ENCODE measurements around the gene EDC4. TPM values are rescaled to one million over a fixed set of nuclear protein-coding genes. Genes with fewer than 3 reads are reported as not detected.

The EDC4 gene
- total RNA-seq, 3 donors from 2014 or later, result 58.3 to 82.0 (median 64.6) TPM

DNA sequence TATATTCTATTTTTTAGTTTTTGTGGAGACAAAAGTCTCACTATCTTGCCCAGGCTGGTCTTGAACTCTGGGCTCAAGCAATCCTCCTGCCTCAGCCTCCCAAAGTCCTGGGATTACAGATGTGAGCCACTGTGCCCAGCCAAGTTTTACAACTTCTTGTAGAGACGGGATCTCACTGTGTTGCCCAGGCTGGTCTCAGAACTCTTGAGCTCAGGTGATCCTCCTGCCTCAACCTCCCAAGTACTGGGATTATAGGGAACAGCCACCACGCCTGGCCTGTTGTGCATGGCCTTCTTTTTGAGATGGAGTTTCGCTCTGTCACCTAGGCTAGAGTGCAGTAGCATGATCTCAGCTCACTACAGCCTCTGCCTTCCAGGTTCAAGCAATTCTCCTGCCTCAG lies 19.2 kb upstream of the EDC4 start:
- Histone ChIP-seq H3K36me3 (ENCODE audit: low read depth) (no peaks in the 10 kb centered on the region), H3K4me3 (no peak overlapping the region), H3K9me3 (no peaks in the 10 kb centered on the region), H3K4me1 (ENCODE audit: low read depth) (peaks cover 23% of the 10 kb centered on the region)
- ATAC-seq (no peak), DNase-seq (no peak)
- intact Hi-C loops (cut with DNase I, micrococcal nuclease), result no loop called here
- TF ChIP-seq, protein P1, sequence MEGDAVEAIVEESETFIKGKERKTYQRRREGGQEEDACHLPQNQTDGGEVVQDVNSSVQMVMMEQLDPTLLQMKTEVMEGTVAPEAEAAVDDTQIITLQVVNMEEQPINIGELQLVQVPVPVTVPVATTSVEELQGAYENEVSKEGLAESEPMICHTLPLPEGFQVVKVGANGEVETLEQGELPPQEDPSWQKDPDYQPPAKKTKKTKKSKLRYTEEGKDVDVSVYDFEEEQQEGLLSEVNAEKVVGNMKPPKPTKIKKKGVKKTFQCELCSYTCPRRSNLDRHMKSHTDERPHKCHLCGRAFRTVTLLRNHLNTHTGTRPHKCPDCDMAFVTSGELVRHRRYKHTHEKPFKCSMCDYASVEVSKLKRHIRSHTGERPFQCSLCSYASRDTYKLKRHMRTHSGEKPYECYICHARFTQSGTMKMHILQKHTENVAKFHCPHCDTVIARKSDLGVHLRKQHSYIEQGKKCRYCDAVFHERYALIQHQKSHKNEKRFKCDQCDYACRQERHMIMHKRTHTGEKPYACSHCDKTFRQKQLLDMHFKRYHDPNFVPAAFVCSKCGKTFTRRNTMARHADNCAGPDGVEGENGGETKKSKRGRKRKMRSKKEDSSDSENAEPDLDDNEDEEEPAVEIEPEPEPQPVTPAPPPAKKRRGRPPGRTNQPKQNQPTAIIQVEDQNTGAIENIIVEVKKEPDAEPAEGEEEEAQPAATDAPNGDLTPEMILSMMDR (IDR thresholded peaks at IDR 0.05), result no peak

DNA sequence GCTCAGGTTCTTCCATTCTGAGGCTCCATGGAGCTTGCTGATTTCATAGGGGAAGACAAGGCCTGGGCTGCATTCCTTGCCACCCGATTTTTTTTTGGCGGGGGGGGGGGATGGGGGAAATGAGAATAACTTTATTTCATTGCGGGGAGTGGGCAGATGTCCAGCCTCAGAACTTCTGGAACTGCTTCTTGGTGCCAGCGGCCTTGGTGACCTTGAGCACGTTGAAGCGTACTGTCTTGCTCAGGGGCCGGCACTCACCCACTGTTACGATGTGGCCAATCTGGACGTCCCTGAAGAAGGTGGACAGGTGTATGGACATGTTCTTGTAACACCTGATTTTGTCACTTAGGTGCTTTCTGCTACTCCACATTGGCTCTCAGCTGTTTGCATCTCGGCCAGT lies 17.1 kb upstream of the EDC4 start:
- Histone ChIP-seq H3K36me3 (ENCODE audit: low read depth) (no peaks in the 10 kb centered on the region), H3K9me3 (no peaks in the 10 kb centered on the region), H3K4me1 (ENCODE audit: low read depth) (peaks cover 24% of the 10 kb centered on the region), H3K4me3 (no peak overlapping the region)
- TF ChIP-seq, protein P1 (IDR thresholded peaks at IDR 0.05), result no peak
- intact Hi-C loops (cut with DNase I, micrococcal nuclease), result no loop called here
- ATAC-seq, result no peak
- DNase-seq, result no peak

- intact Hi-C loops (cut with DNase I, micrococcal nuclease), result no loop called here
- DNase-seq, result no peak
- TF ChIP-seq, protein P1 (IDR thresholded peaks at IDR 0.05), result no peak
- Histone ChIP-seq H3K4me3 (no peak overlapping the region), H3K4me1 (ENCODE audit: low read depth) (peaks cover 24% of the 10 kb centered on the region), H3K36me3 (ENCODE audit: low read depth) (no peaks in the 10 kb centered on the region), H3K9me3 (no peaks in the 10 kb centered on the region)
- peak; percentile 5 for ATAC-seq
These were observed 15.8 kb upstream of the EDC4 start for GRCh38 chr16:67856927-67857546.

DNA sequence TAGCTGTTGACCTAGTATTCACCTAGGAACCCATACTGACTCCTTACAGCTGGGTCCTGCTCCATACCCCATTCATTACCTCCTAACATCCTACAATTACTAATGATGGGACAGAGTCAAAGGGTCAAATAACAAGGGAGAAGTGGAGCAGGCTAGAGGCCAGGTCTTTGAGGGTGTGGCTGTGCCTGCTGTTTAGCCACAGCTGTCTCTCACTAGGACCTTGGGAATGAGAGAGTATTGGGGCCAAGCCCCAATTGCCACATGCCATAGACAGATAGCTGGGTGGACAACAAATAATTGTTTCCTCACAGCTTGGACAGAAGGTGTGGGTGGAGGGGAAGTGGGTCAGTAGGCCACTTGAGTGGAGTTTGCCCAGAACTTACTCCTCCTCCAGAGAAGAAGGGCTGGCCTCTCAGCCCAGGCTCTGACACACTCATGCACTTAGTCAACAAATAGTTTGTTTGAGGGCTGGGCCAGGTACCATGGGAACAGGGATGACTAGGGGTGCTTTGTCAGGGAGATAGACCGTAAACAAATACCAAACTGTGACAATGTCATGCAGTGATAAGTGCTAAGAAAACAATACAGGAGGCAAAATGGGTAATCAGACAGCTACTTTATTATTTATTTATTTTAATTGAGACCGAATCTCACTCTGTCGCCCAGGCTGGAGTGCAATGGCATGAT lies 15.2 kb upstream of the EDC4 start:
- no peaks in the 10 kb centered on the region for H3K36me3 ChIP-seq (ENCODE audit: low read depth)
- no peak overlapping the region for H3K4me3 ChIP-seq
- TF ChIP-seq, protein P1 (IDR thresholded peaks at IDR 0.05), result no peak
- intact Hi-C loops (cut with DNase I, micrococcal nuclease), result no loop called here
- ATAC-seq (peak; percentile 91), DNase-seq (peak; percentile 54 to 69 (median 60))
- H3K9me3 ChIP-seq, result no peaks in the 10 kb centered on the region
- H3K4me1 ChIP-seq (ENCODE audit: low read depth), result peaks cover 24% of the 10 kb centered on the region

DNA sequence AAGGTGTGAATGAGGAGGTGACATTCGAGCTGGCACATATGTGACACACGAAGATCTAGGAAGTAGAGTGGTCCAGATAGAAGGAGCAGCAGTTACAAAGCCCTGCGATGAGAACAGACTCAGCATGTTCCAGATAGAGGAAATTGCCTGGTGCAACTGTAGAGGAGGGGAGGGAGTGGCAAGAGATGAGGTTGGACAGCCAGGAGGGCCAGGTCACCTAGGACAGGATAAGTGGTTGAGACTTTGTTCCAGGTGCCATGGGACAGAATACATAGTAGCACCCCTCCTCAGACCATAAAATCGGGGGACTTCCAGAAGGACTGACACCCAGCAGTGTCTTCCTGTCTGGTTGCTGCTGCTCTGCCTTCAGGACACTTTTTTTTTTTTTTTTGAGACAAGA lies 14.4 kb upstream of the EDC4 start:
- TF ChIP-seq, protein P1 (IDR thresholded peaks at IDR 0.05), result no peak
- Histone ChIP-seq H3K4me3 (no peak overlapping the region), H3K4me1 (ENCODE audit: low read depth) (peaks cover 24% of the 10 kb centered on the region), H3K9me3 (no peaks in the 10 kb centered on the region), H3K36me3 (ENCODE audit: low read depth) (no peaks in the 10 kb centered on the region)
- DNase-seq (no peak), ATAC-seq (peak; percentile 66)
- intact Hi-C loops (cut with DNase I, micrococcal nuclease), result no loop called here
